VCaP (cell line): Measurements from ENCODE around the gene HNRNPF.

Experiments used
- H3K27ac ChIP-seq: fragments of 450-650 bp; 2 replicates; pipeline ENCODE4 v1.5.1; 2017
- CTCF ChIP-seq: fragments of 450-650 bp; conservative IDR thresholded peaks from 2 replicates; pipeline ENCODE4 v1.5.1; 2017; ENCODE audit warnings: mild to moderate bottlenecking, moderate library complexity

The HNRNPF gene

GRCh38 chr10:43386549-43386948, 22.4 kb downstream of the HNRNPF start:
- TF ChIP-seq CTCF, result no peak
- H3K27ac ChIP-seq, result no peak overlapping the region

DNA sequence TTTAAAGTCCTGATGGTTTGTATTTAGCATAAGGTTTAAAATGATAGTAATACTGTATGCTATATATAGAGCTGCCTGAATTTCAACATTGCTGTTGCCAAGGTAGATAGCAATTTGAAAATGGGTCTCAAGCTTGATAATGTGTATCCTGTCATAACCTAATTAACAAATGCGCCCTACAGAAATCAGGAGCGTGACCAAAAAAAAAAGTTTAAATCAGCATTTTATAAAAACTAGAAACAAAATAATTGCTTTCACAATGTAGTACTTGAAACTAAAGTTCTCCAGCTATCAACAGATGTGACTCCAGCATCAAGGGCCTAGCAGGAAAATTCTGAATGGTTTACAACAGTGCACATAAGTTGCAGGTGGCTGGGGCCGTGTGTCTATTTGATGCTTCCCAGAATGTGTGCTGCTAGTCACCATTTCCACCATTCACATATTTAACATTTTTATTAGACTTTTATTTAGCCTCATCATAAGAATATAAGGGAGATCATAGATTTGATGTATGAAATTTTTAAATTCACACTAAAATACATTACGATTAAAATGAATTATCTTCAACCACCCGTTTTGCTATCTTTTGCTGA, 23.5 kb downstream of the HNRNPF start:
- no peak overlapping the region for H3K27ac ChIP-seq
- no peak for TF ChIP-seq CTCF

DNA sequence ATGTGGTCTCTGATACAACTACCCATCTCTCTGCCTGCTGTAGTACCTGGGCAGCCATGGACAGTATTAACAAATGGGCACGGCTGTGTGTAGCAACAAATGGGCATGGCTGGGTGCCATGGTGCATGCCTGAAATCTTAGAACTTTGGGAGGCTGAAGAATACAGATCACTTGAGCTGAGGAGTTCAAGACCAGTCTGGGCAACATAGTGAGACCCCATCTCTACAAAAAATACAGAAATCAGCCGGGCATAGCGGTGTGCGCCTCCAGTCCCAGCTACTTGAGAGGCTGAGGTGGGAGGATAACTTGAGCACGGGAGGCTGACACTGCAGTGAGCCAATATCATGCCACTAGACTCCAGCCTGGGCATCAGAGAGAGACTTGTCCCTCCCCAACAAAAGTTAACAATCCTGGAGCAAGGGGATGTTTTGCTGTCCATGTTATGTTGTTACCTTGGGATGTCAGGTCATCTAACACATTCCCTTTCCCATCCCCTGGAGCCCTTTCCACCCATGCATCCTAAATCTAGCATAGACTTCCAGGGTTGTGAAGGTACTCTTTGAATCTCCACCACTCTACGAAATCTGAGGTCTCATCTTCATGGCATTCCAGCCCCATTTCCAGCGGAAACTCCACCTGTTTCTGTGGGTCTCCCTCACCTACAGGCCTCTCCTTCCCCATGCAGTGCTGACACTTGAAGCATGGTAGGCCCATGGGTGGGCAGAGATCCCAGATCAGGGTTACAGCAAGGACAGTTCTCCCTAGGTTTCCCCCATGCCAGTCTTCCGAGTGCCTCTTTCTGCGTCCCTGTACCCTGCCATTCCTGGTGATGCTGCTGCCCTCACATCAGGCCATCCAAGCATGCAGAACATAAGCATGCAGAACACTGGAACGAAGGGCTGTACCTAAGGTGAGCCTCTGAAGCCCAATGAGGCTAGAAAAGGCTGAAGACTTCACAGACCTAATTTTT, 24.4 kb downstream of the HNRNPF start:
- no peak overlapping the region for H3K27ac ChIP-seq
- TF ChIP-seq CTCF, result no peak

- no peak overlapping the region for H3K27ac ChIP-seq
- no peak for TF ChIP-seq CTCF
Observed at GRCh38 chr10:43383204-43383971, 25.6 kb downstream of the HNRNPF start.

GRCh38 chr10:43380610-43381222, 28.3 kb downstream of the HNRNPF start:
- no peak overlapping the region; the same call in 1 of the 2 replicates for H3K27ac ChIP-seq
- peak; percentile 32 for TF ChIP-seq CTCF

GRCh38 chr10:43377424-43377883, 31.5 kb downstream of the HNRNPF start:
- no peak overlapping the region for H3K27ac ChIP-seq
- TF ChIP-seq CTCF, result no peak
